Gastrocnemius medialis (tissue), 4 donors: ENCODE data around the gene DIP2C. TPM values are rescaled to one million over a fixed set of nuclear protein-coding genes. Genes with fewer than 3 reads are reported as not detected.
A peak's percentile ranks its signal among the peaks of the same experiment; 100 is the strongest.

Source experiments
- ATAC-seq, 2 donors: fragments of 150-250 bp; one replicate each; pipeline ENCODE4 v1.9.1; 2016
- DNase-seq, 2 donors: peaks; one replicate each; pipeline ENCODE4 v3.0.0-alpha.2; 2019
- H3K27ac ChIP-seq, 4 donors: fragments of 200-600 bp; sonication (generic); 1 replicate in 1 of 4; 2 replicates in 3 of 4; pipeline ENCODE4 v1.5.1; 2016 to 2018; ENCODE audit warnings: mild to moderate bottlenecking in 2 of 4, moderate library complexity in 1 of 4
- H3K27me3 ChIP-seq, 3 donors: fragments of 200-600 bp; sonication (generic) in 2 of 3; 1 replicate in 1 of 3; 2 replicates in 2 of 3; pipeline versions ENCODE4 v1.5.1 to v1.6.0; 2016 to 2019; ENCODE audit warnings: mild to moderate bottlenecking in 1 of 3, moderate library complexity in 1 of 3
- H3K36me3 ChIP-seq, 2 donors: fragments of 200-600 bp; sonication (generic) in 1 of 2; one replicate each; pipeline ENCODE4 v1.5.1; 2017 to 2018
- H3K4me1 ChIP-seq, 2 donors: fragments of 200-600 bp; sonication (generic) in 1 of 2; one replicate each; pipeline ENCODE4 v1.5.1; 2016 to 2017; ENCODE audit warnings: mild to moderate bottlenecking in 2 of 2
- H3K4me3 ChIP-seq, 4 donors: fragments of 200-600 bp; sonication (generic) in 3 of 4; 1 replicate in 1 of 4; 2 replicates in 3 of 4; pipeline ENCODE4 v1.5.1; 2016 to 2019; ENCODE audit warnings: mild to moderate bottlenecking in 2 of 4
- H3K9me3 ChIP-seq, 3 donors: fragments of 200-600 bp; sonication (generic) in 2 of 3; 1 replicate in 1 of 3; 2 replicates in 2 of 3; pipeline ENCODE4 v1.5.1; 2016 to 2019
- POLR2A ChIP-seq, 2 donors: fragments of 450-650 bp; IDR thresholded peaks; one replicate each; pipeline ENCODE4 v1.6.1; 2017; ENCODE audit warnings: antibody characterized with exemption in 2 of 2, mild to moderate bottlenecking in 2 of 2, moderate library complexity in 2 of 2
- in situ Hi-C, 4 donors: fragments of 200-750 bp; cut with MboI; loops; one replicate each; pipeline versions ENCODE4 v1.15.0 to v1.8.0; 2017; ENCODE audit warnings: low sequenced_read_pairs in 4 of 4
- intact Hi-C: fragments of 100-400 bp; cut with DNase I; formaldehyde crosslinking; loops from one replicate; pipeline ENCODE4 v1.15.1; 2023; ENCODE audit warnings: low total_unique reads
- total RNA-seq, 4 donors: library from RNA; depleted of rRNA; stranded (reverse); fragments of >200 nt; gene quantifications; one replicate each; pipeline versions ENCODE4 v1.1.0 to v1.2.3, GENCODE V29; 2016
- TF ChIP-seq, protein P1 (sequence below), 5 experiments: fragments of 450-650 bp in 3 of 5; fragments of 200-600 bp in 2 of 5; sonication (generic) in 2 of 5; IDR thresholded peaks in 4 of 5; conservative IDR thresholded peaks in 1 of 5; 1 replicate in 4 of 5; 2 replicates in 1 of 5; pipeline ENCODE4 v1.5.1; 2016 to 2019; ENCODE audit warnings: antibody characterized with exemption in 5 of 5, mild to moderate bottlenecking in 3 of 5, moderate library complexity in 3 of 5

The DIP2C gene
- total RNA-seq, 4 donors from 2014 or later, result 19.1 to 60.0 (median 30.2) TPM

GRCh38 chr10:629186-629998 lies 60.1 kb downstream of the DIP2C start:
- no peak for ATAC-seq
- Histone ChIP-seq H3K27ac (no peak overlapping the region), H3K27me3 (no peaks in the 10 kb centered on the region), H3K9me3 (no peaks in the 10 kb centered on the region), H3K4me3 (no peak overlapping the region), H3K4me1 (peaks cover 33 to 36% of the 10 kb centered on the region in 2 donors), H3K36me3 (no peaks in the 10 kb centered on the region)
- DNase-seq, result no peak
- TF ChIP-seq, protein P1, sequence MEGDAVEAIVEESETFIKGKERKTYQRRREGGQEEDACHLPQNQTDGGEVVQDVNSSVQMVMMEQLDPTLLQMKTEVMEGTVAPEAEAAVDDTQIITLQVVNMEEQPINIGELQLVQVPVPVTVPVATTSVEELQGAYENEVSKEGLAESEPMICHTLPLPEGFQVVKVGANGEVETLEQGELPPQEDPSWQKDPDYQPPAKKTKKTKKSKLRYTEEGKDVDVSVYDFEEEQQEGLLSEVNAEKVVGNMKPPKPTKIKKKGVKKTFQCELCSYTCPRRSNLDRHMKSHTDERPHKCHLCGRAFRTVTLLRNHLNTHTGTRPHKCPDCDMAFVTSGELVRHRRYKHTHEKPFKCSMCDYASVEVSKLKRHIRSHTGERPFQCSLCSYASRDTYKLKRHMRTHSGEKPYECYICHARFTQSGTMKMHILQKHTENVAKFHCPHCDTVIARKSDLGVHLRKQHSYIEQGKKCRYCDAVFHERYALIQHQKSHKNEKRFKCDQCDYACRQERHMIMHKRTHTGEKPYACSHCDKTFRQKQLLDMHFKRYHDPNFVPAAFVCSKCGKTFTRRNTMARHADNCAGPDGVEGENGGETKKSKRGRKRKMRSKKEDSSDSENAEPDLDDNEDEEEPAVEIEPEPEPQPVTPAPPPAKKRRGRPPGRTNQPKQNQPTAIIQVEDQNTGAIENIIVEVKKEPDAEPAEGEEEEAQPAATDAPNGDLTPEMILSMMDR (IDR thresholded peaks at IDR 0.05 in 4 of 5, conservative IDR thresholded peaks at IDR 0.05 in 1 of 5), result no peak
- no peak for TF ChIP-seq POLR2A (IDR thresholded peaks at IDR 0.05)
- intact Hi-C loops (loop anchor here (10.0 kb wide), 2 partner anchors 245 to 415 kb away; partner anchors contain the start of gene IDI1), in situ Hi-C loops (no loop called here)

GRCh38 chr10:628386-629045 lies 61.0 kb downstream of the DIP2C start:
- Histone ChIP-seq H3K4me1 (peaks cover 33 to 36% of the 10 kb centered on the region in 2 donors), H3K4me3 (no peak overlapping the region), H3K27ac (no peak overlapping the region), H3K27me3 (no peaks in the 10 kb centered on the region), H3K36me3 (no peaks in the 10 kb centered on the region), H3K9me3 (no peaks in the 10 kb centered on the region)
- in situ Hi-C loops, result no loop called here
- no peak for DNase-seq
- intact Hi-C loops, result loop anchor here (10.0 kb wide), 2 partner anchors 246 to 416 kb away; partner anchors contain the start of gene IDI1
- no peak for TF ChIP-seq POLR2A (IDR thresholded peaks at IDR 0.05)
- TF ChIP-seq, protein P1 (IDR thresholded peaks at IDR 0.05 in 4 of 5, conservative IDR thresholded peaks at IDR 0.05 in 1 of 5), result no peak
- no peak for ATAC-seq

- no peak for DNase-seq
- H3K4me1 ChIP-seq, result peaks cover 43% of the 10 kb centered on the region in 2 donors
- TF ChIP-seq POLR2A (IDR thresholded peaks at IDR 0.05), result no peak
- TF ChIP-seq, protein P1 (IDR thresholded peaks at IDR 0.05 in 4 of 5, conservative IDR thresholded peaks at IDR 0.05 in 1 of 5), result no peak
- no peaks in the 10 kb centered on the region for H3K36me3 ChIP-seq
- in situ Hi-C loops (no loop called here), intact Hi-C loops (loop anchor here (10.0 kb wide), 2 partner anchors 247 to 417 kb away; partner anchors contain the start of gene IDI1)
- H3K27me3 ChIP-seq, result no peaks in the 10 kb centered on the region
- no peak overlapping the region for H3K4me3 ChIP-seq
- no peak for ATAC-seq
- H3K9me3 ChIP-seq, result no peaks in the 10 kb centered on the region
- peak overlapping the region in 2 of 4 donors; percentile 6 to 92 for H3K27ac ChIP-seq
Measured at GRCh38 chr10:627032-627992, 62.2 kb downstream of the DIP2C start.
